Endothelial cell of umbilical vein (primary cell): ENCODE measurements around the gene HOXD4. TPM values are rescaled to one million over a fixed set of nuclear protein-coding genes. Genes with fewer than 3 reads are reported as not detected.

ENCODE experiments used
- BruUV-seq: library from RNA; stranded (reverse); fragments of 400-500 nt; replicated peaks from 2 replicates; lab custom pipeline; 2021; lab: Mats Ljungman, UMichigan
- CTCF ChIA-PET: fragments of 300-600, 350-600 bp; sonication (Branson Sonifier 250); formaldehyde crosslinking; loops from one replicate; lab custom pipeline; 2021; ENCODE audit warnings: antibody characterized with exemption, inconsistent platforms; lab: Charles Lee
- POLR2A ChIA-PET: fragments of 300-600, 350-600 bp; sonication (Branson Sonifier 250); formaldehyde crosslinking; loops from one replicate; lab custom pipeline; 2021; ENCODE audit warnings: antibody characterized with exemption, inconsistent platforms; lab: Charles Lee
- DNase-seq: peaks from one replicate; pipeline ENCODE4 v3.0.0-alpha.2; 2011; ENCODE audit warnings: low read depth, low spot score
- FAIRE-seq: peaks from 2 replicates; lab custom pipeline; 2011; peaks lifted over from hg19 to GRCh38; lab: Jason Lieb, UNC
- H2AFZ ChIP-seq: 2 replicates; pipeline ENCODE4 v1.6.0; 2012; ENCODE audit warnings: low read depth, low read length, control low read depth, inconsistent platforms
- H3K27ac ChIP-seq: 2 replicates; pipeline ENCODE4 v1.5.1; 2011; ENCODE audit warnings: low read depth, mild to moderate bottlenecking, control low read depth, low read length, moderate library complexity; ENCODE audit not compliant: insufficient read depth
- H3K27me3 ChIP-seq, 2 experiments: 2 replicates each; pipeline versions ENCODE4 v1.6.0 to v1.6.1; 2011; ENCODE audit warnings: low read length in 2 of 2, mixed read lengths in 1 of 2; ENCODE audit not compliant: control insufficient read depth in 2 of 2, insufficient read depth in 2 of 2
- H3K36me3 ChIP-seq, 2 experiments: 2 replicates in 1 of 2; 3 replicates in 1 of 2; pipeline ENCODE4 v1.5.1; 2011; ENCODE audit warnings: low read length in 2 of 2, mild to moderate bottlenecking in 1 of 2, moderate library complexity in 1 of 2; ENCODE audit not compliant: control insufficient read depth in 2 of 2, insufficient read depth in 2 of 2; ENCODE audit errors: extremely low read depth in 1 of 2
- H3K4me1 ChIP-seq: 3 replicates; pipeline ENCODE4 v1.5.1; 2011; ENCODE audit warnings: mild to moderate bottlenecking, low read length; ENCODE audit not compliant: control insufficient read depth, insufficient read depth; ENCODE audit errors: extremely low read depth
- H3K4me2 ChIP-seq: 2 replicates; pipeline ENCODE4 v1.6.1; 2011; ENCODE audit warnings: low read length, control low read depth, mixed read lengths; ENCODE audit not compliant: insufficient read depth
- H3K4me3 ChIP-seq, 3 experiments: fragments of 200-600 bp in 1 of 3; sonication (generic), shearing (Covaris generic) in 1 of 3; replicated peaks in 1 of 3; 2 replicates each; pipeline ENCODE4 v1.5.1; 2011 to 2016; ENCODE audit warnings: control low read depth in 3 of 3, low read length in 3 of 3, mild to moderate bottlenecking in 2 of 3, inconsistent platforms in 1 of 3, low read depth in 1 of 3, moderate library complexity in 1 of 3; ENCODE audit not compliant: insufficient read depth in 1 of 3
- H3K79me2 ChIP-seq: 2 replicates; pipeline ENCODE4 v1.6.0; 2012; ENCODE audit warnings: low read length, inconsistent platforms; ENCODE audit not compliant: control insufficient read depth, insufficient read depth
- H3K9ac ChIP-seq: replicated peaks from 2 replicates; pipeline ENCODE3; 2011; ENCODE audit warnings: low read length, control low read depth; ENCODE audit not compliant: insufficient read depth; ENCODE audit errors: extremely low read depth
- H3K9me1 ChIP-seq: replicated peaks from 3 replicates; pipeline ENCODE4 v1.6.0; 2011; ENCODE audit warnings: mild to moderate bottlenecking, low read length; ENCODE audit not compliant: control insufficient read depth, insufficient read depth; ENCODE audit errors: extremely low read depth
- H3K9me3 ChIP-seq: replicated peaks from 2 replicates; pipeline ENCODE4 v1.5.1; 2012; ENCODE audit warnings: low read length, inconsistent platforms; ENCODE audit not compliant: control insufficient read depth, insufficient read depth
- H4K20me1 ChIP-seq: replicated peaks from 2 replicates; pipeline ENCODE3; 2011; ENCODE audit warnings: mild to moderate bottlenecking, low read length; ENCODE audit not compliant: control insufficient read depth, insufficient read depth; ENCODE audit errors: extremely low read depth
- FOS ChIP-seq: IDR thresholded peaks from 2 replicates; pipeline ENCODE4 v1.6.1; 2011; ENCODE audit warnings: mild to moderate bottlenecking, low read length, moderate library complexity, borderline replicate concordance; ENCODE audit not compliant: insufficient read depth
- GATA2 ChIP-seq: IDR thresholded peaks from 2 replicates; pipeline ENCODE4 v1.7.0; 2011; ENCODE audit warnings: low read depth, mild to moderate bottlenecking, moderate library complexity, mixed read lengths, low read length; ENCODE audit not compliant: insufficient read length, insufficient read depth
- JUN ChIP-seq: IDR thresholded peaks from 2 replicates; pipeline ENCODE4 v1.6.1; 2011; ENCODE audit warnings: borderline replicate concordance, low read depth; ENCODE audit not compliant: insufficient read length, insufficient read depth
- MYC ChIP-seq: IDR thresholded peaks from one replicate; pipeline ENCODE4 v1.6.1; 2011; ENCODE audit warnings: mild to moderate bottlenecking, low read depth, low read length
- POLR2AphosphoS5 ChIP-seq: IDR thresholded peaks from 2 replicates; pipeline ENCODE4 v1.6.1; 2012; ENCODE audit warnings: low read depth, mild to moderate bottlenecking, control low read depth, low read length, moderate library complexity; ENCODE audit not compliant: insufficient read depth
- dilution Hi-C: fragments of 300-500 bp; cut with MboI; formaldehyde crosslinking; loops from one replicate; pipeline ENCODE4 v1.15.0; 2019; ENCODE audit warnings: low sequenced_read_pairs; ENCODE audit not compliant: extremely low pct_ligation_motif_present
- intact Hi-C: fragments of 100-400 bp; cut with micrococcal nuclease; formaldehyde crosslinking; loops from one replicate; pipeline ENCODE4 v1.10.0; 2022
- polyA plus RNA-seq, 4 experiments: library from polyadenylated mRNA; depleted of rRNA in 3 of 4; stranded (reverse) in 3 of 4; unstranded in 1 of 4; fragments of >200 nt; gene quantifications; 2 replicates each; pipeline versions ENCODE4 v1.2.1 to v1.2.3, GENCODE V29; 2011 to 2012; ENCODE audit warnings: missing spikeins in 1 of 4
- total RNA-seq: library from RNA; stranded (reverse); gene quantifications from 2 replicates; pipeline ENCODE4 v1.2.3, GENCODE V29; 2021
- TF ChIP-seq, protein P1 (sequence below), 2 donors: IDR thresholded peaks; 1 replicate in 1 of 2; 2 replicates in 1 of 2; pipeline ENCODE4 v1.5.1; 2011; ENCODE audit warnings: low read length in 2 of 2, mild to moderate bottlenecking in 2 of 2, moderate library complexity in 2 of 2, control low read depth in 1 of 2, inconsistent platforms in 1 of 2, low read depth in 1 of 2; ENCODE audit not compliant: insufficient read depth in 1 of 2; ENCODE audit errors: extremely low read depth in 1 of 2

Gene HOXD4
- total and polyA plus RNA-seq, 2 donors (not counting 3 experiments of a cell fraction or from before 2014, with no cell fraction given): 7.6 to 13.7 TPM

DNA sequence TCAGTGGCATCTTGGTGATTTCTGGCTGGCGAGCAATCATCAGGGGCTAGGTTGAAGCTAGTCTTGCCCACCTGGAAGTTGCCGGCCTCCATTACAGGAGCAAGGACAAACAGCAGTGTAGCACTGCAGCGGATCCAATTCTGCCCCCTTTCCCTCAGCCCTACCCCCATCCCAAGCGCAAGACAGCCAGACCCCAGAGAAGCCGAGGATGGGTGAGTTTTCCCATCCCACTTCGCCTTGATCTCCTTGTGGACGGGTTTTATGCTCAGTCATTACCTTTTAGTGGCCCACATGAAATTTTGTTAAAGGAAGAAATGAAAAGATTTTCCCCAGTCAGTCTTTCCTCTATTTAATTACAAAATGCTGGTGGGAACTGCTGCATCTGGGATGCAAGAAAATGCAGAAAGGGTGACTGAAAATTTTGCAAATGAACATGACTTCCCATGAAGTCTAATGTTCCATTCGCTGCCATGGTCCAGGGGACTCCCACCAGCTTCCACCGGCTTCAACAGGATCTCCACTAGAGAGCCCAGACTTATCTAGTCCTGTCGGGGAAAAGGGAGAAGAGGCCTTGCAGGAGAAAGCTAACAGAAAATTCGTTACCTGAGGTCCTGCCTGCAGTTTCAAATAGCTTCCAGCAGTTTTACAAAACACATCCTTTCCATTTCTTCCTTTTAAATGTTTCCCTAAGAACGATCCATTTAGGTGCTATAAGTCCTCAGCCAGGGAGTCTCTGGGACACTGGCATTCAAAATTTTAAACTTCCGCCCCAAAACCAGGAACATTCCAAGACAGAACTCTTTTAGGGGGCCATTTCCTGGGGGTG is 30.8 kb upstream of the HOXD4 start:
- Histone ChIP-seq H3K79me2 (no peaks in the 10 kb centered on the region), H3K4me2 (no peak overlapping the region), H3K9ac (no peak overlapping the region), H3K27ac (no peak overlapping the region), H3K9me1 (no peaks in the 10 kb centered on the region), H2AFZ (no peak overlapping the region), H3K9me3 (no peaks in the 10 kb centered on the region), H3K27me3 (peaks cover 55 to 70% of the 10 kb centered on the region in 2 experiments), H3K36me3 (no peaks in the 10 kb centered on the region), H3K4me3 (no peak overlapping the region), H4K20me1 (no peaks in the 10 kb centered on the region), H3K4me1 (peaks cover 15% of the 10 kb centered on the region)
- TF ChIP-seq POLR2AphosphoS5 (no peak), FOS (no peak), MYC (no peak), GATA2 (no peak), JUN (no peak)
- TF ChIP-seq, protein P1, sequence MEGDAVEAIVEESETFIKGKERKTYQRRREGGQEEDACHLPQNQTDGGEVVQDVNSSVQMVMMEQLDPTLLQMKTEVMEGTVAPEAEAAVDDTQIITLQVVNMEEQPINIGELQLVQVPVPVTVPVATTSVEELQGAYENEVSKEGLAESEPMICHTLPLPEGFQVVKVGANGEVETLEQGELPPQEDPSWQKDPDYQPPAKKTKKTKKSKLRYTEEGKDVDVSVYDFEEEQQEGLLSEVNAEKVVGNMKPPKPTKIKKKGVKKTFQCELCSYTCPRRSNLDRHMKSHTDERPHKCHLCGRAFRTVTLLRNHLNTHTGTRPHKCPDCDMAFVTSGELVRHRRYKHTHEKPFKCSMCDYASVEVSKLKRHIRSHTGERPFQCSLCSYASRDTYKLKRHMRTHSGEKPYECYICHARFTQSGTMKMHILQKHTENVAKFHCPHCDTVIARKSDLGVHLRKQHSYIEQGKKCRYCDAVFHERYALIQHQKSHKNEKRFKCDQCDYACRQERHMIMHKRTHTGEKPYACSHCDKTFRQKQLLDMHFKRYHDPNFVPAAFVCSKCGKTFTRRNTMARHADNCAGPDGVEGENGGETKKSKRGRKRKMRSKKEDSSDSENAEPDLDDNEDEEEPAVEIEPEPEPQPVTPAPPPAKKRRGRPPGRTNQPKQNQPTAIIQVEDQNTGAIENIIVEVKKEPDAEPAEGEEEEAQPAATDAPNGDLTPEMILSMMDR (IDR thresholded peaks at IDR 0.05; ENCODE audit: extremely low read depth in 1 of 2, insufficient read depth in 1 of 2, low read depth in 1 of 2, low read length in 2 of 2): no peak
- ChIA-PET CTCF (interaction anchor here (1.4 to 4.7 kb wide), 6 partner anchors 9 to 1044 kb away, joined by 3 to 28 read pairs (median 8); no protein-coding TSS in a partner anchor), POLR2A (interaction anchor here (0.7 kb wide), 2 partner anchors 516 to 952 kb away, joined by 3 read pairs; partner anchors contain the start of gene ATF2)
- no TSS peak for BruUV-seq
- dilution Hi-C loops (no loop called here), intact Hi-C loops (no loop called here)
- FAIRE-seq (no peak), DNase-seq (no peak)
